ENCODE results near the gene KANSL3. TPM values are rescaled to one million over a fixed set of nuclear protein-coding genes. Genes with fewer than 3 reads are reported as not detected.
"Not testable (repeated sequence)": the region's sequence is repeated elsewhere in the genome, so short reads cannot be mapped to it uniquely, and the experiment has no call there.

KANSL3 gene
- total and polyA plus RNA-seq, 7 donors: 25.9 to 101 (median 50.3) TPM

DNA sequence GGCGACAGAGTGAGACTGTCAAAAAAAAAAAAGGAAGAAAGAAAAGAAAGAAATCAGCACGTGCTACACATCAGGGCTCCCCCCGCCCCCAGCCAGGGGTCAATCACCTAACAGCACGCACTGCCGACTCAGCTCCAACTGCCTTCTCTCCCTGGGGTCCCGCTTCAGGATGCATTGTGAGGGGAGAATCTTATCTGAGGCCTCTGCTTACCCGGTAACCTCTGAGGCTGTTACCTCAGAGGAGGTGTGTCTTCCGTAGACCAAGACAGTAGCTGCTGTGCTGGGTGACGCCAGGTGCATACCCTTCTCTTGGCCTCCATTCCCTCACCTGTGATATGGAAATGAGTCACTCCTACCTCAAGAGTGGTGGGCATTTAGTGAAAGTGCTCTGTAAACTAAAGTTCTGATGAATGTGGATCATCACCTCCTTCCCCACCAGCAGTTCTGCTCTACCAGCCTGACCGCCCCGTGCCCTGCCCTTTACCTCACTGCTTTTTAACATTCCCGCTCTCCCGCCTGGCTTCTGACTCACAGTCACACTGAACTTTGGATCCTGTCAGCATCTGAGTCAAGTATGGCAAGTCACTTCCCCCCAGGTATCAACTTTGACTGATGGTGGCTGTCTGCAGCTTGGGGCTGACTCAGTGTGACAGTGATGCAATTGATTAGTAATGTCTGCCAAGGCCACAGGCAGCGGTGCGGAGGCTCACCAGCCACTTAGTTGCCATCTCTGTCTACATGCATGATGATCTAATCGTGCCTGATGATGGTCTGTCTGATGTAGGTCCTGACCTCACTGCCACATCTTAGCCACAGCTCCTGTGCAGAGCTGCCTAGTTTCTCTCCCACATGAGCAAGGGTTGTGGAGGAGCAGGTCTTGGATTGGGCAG, 81.4 kb downstream of the KANSL3 start:
- TF ChIP-seq, protein P1, sequence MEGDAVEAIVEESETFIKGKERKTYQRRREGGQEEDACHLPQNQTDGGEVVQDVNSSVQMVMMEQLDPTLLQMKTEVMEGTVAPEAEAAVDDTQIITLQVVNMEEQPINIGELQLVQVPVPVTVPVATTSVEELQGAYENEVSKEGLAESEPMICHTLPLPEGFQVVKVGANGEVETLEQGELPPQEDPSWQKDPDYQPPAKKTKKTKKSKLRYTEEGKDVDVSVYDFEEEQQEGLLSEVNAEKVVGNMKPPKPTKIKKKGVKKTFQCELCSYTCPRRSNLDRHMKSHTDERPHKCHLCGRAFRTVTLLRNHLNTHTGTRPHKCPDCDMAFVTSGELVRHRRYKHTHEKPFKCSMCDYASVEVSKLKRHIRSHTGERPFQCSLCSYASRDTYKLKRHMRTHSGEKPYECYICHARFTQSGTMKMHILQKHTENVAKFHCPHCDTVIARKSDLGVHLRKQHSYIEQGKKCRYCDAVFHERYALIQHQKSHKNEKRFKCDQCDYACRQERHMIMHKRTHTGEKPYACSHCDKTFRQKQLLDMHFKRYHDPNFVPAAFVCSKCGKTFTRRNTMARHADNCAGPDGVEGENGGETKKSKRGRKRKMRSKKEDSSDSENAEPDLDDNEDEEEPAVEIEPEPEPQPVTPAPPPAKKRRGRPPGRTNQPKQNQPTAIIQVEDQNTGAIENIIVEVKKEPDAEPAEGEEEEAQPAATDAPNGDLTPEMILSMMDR (IDR thresholded peaks at IDR 0.05): no peak
- WGBS, 3 donors: 80 to 86% (median 82%) methylated on average over 16 of the region's 16 CpGs
- Histone ChIP-seq H3K27me3 (ENCODE audit: insufficient read depth in 3 of 3, low read length in 2 of 3) (no peaks in the 10 kb centered on the region), H3K9me3 (no peaks in the 10 kb centered on the region), H3K4me3 (no peak overlapping the region), H3K27ac (peak overlapping the region; percentile 63), H3K36me3 (ENCODE audit: insufficient read depth in 1 of 2, low read depth in 1 of 2) (peaks cover 0 to 18% of the 10 kb centered on the region in 2 donors), H3K4me1 (peaks cover 17% of the 10 kb centered on the region)
- DNase-seq: peak; percentile 56 to 64
- peak; percentile 47 to 87 (median 78) for ATAC-seq
- intact Hi-C loops (cut with DNase I): no loop called here

DNA sequence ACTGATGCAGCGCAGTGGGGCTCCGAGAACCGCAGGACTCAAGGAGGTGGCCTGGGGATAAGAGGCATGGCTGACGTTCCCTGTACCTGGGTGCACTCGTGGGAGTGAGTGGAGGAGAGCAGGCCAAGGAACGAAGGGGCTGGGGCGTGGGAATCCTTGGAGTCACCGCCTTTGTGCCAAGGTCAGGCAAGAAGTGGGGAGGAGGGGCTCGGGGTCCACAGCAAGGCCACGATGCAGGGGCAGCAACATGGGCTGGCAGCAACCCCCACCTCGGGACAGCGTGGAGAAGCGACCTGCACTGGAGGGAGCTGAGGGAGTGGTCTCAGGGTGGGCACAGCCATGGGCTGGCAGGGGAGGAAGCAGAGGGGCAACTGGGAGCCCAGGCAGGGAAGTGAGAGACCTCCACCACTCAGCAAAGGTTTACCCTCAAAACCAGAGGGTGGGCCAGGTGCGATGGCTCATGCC, 82.9 kb downstream of the KANSL3 start:
- no peak for DNase-seq
- intact Hi-C loops (cut with DNase I): no loop called here
- TF ChIP-seq, protein P1 (IDR thresholded peaks at IDR 0.05): no peak
- Histone ChIP-seq H3K27ac (peak overlapping the region; percentile 91), H3K36me3 (ENCODE audit: insufficient read depth in 1 of 2, low read depth in 1 of 2) (peaks cover 0 to 33% of the 10 kb centered on the region in 2 donors), H3K4me3 (no peak overlapping the region), H3K27me3 (ENCODE audit: insufficient read depth in 3 of 3, low read length in 2 of 3) (no peaks in the 10 kb centered on the region), H3K9me3 (no peaks in the 10 kb centered on the region), H3K4me1 (peaks cover 17% of the 10 kb centered on the region)
- ATAC-seq: no peak
- 47 to 67% (median 50%) methylated on average over 13 to 14 of the region's 14 CpGs for WGBS, 3 donors

DNA sequence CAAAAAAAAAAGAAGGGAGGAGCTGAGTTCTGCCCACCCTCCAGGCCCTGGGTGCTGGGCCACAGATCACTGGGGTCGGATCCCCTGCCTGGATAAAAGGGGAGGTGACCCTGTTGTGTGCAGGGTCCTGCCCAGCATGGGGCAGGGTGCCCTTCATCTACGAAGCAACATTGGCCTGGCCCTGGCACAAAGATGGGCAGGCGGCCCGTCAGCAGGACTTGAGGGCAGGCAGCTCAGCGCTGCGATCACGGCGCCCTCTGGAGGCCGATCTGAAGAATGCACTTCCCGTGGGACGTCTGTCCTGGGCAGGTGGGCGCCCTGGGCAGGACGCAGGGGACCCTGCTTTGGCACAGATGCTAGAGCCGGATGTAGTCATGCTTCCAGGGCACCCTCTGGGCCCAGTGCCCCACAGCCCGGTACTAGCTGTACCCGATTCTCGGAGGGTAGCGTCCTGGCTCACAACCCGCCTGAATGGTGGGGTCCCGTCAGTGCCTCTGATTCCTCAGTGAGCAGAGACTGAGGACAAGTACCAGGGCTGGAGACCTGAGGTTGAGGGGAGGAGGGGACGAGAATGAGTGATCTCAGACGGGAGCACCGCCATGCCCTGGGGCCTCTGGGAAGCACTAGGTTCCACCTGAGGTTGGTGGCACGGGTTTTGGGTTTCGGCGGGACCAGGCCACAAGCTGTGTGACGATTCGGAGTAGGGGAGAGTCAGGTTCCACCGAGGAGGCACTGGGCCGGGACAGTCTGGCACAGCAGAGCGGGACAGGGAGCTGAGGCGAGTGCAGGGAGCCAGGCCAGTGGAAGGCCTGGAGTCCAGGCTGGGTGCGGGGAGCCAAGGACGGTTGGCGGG, 83.6 kb downstream of the KANSL3 start:
- 12 to 21% (median 18%) methylated on average over 35 of the region's 35 CpGs for WGBS, 3 donors
- Histone ChIP-seq H3K27me3 (ENCODE audit: insufficient read depth in 3 of 3, low read length in 2 of 3) (no peaks in the 10 kb centered on the region), H3K4me3 (peak overlapping the region; percentile 55), H3K27ac (peak overlapping the region; percentile 91), H3K36me3 (ENCODE audit: insufficient read depth in 1 of 2, low read depth in 1 of 2) (peaks cover 0 to 39% of the 10 kb centered on the region in 2 donors), H3K4me1 (peaks cover 17% of the 10 kb centered on the region), H3K9me3 (no peaks in the 10 kb centered on the region)
- TF ChIP-seq, protein P1 (IDR thresholded peaks at IDR 0.05): peak; percentile 97
- peak; percentile 56 to 82 (median 74) for ATAC-seq
- intact Hi-C loops (cut with DNase I): loop anchor here in 1 of 2 donors (1.0 kb wide), 1 partner anchor 141 kb away; no protein-coding TSS in a partner anchor
- DNase-seq: peak; percentile 74 to 91

DNA sequence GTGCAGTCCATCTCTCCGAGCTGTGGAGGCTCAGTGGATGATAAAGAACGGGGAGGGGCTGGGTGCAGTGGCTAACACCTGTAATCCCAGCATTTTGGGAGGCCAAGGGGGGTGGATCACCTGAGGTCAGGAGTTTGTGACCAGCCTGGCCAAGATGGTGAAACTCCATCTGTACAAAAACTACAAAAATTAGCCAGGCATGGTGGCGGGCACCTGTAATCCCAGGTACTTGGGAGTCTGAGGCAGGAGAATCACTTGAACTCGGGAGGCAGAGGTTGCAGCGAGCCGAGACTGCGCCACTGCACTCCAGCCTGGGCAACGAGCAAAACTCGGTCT, 84.2 kb downstream of the KANSL3 start:
- H3K27ac ChIP-seq: peak overlapping the region; percentile 91
- 48 to 57% (median 49%) methylated on average over 9 of the region's 9 CpGs for WGBS, 3 donors
- H3K27me3 ChIP-seq (ENCODE audit: insufficient read depth in 3 of 3, low read length in 2 of 3); DNase-seq; H3K9me3 ChIP-seq; ATAC-seq: not testable (repeated sequence)
- H3K4me1 ChIP-seq: peaks cover 18% of the 10 kb centered on the region
- intact Hi-C loops (cut with DNase I): loop anchor here in 1 of 2 donors (1.0 kb wide), 1 partner anchor 141 kb away; no protein-coding TSS in a partner anchor
- peaks cover 0 to 45% of the 10 kb centered on the region in 2 donors for H3K36me3 ChIP-seq (ENCODE audit: insufficient read depth in 1 of 2, low read depth in 1 of 2)
- peak overlapping the region; percentile 55 for H3K4me3 ChIP-seq
